Measurements from ENCODE around the gene MBD5. TPM values are rescaled to one million over a fixed set of nuclear protein-coding genes. Genes with fewer than 3 reads are reported as not detected.

The MBD5 gene
- total RNA-seq (2014; rRNA removed; shearing (Covaris generic)): 8.6 and 13.8 TPM in 2 replicates
- total RNA-seq (2022): 39.8 and 46.3 TPM in 2 replicates
- percentile 62 among the genes with signal in this experiment for Bru-seq, nascent RNA
- BruChase-seq, experiment 1, labeled RNA remaining after a 6-hour chase: percentile 66 among the genes with signal in this experiment
- percentile 73 among the genes with signal in this experiment for BruChase-seq, experiment 2, labeled RNA remaining after a 2-hour chase
- long read RNA-seq, full-length matches to known transcripts: 7 of 17 reads
- long read RNA-seq, partial matches to known transcripts: 2 of 17 reads
- long read RNA-seq, other reads (novel, unspliced or antisense): 8 of 17 reads

DNA sequence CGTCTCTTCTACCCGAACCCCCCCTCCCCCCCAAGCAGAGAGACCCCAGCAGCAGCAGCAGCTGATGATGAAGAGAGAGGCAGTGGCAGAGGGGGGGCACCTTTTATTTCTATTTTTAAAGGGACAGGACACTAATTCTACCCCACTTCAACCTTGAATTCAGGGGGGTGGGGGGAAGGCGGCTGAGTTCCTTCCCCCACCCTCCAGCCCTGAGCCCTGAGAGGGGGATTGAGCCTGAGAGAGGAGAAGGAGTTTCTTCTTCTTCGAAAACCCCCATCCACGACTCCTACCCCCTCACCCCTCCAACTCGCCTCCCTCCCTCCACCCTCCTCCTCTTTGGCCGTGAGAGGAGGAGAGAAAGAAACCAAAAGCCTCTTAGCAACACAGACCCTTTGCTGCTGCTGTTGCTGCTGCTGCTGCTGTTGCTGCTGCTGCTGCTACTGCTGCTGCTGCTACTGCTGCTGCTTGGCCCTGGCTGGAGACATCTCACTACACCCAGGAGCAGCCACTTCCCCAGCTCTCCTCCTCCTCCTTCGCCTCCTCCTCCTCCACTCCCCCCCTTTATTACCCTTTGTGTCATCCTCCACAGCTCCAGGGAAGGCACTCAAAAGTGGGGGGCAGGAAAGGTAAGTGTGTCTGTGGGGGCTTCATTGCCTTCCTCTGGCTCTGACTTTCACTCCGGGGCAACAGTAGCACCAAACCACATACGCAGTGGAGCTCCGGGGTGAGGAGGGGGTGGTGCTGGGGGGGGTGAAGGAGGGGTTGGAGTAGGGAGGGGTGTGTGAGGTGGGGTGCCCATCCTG lies at the start of gene MBD5:
Gene MBD5 (plus strand): TSS at position 33 of the 803 bp plus-strand sequence.
- Histone ChIP-seq H3K4me2 (ENCODE audit: low read length) (peak within 1 kb of the TSS; percentile 89), H3K4me3 (ENCODE audit: low read depth, low read length, poor library complexity, severe bottlenecking) (peak within 1 kb of the TSS; percentile 91), H4K20me1 (ENCODE audit: insufficient read depth, low read length) (peaks cover 32% of the 10 kb centered on the region), H3K36me3 (ENCODE audit: insufficient read depth, low read length) (peaks cover 4% of the 10 kb centered on the region; the same call in 1 of the 2 replicates), H3K79me2 (ENCODE audit: insufficient read depth, low read depth, low read length) (peaks cover 88% of the 10 kb centered on the region), H3K9me3 (ENCODE audit: low read length) (no peaks in the 10 kb centered on the region), H3K4me1 (ENCODE audit: insufficient read depth, low read length, poor library complexity, severe bottlenecking) (peaks cover 35% of the 10 kb centered on the region), H3K27ac (ENCODE audit: low read depth, low read length, poor library complexity, severe bottlenecking) (peak within 1 kb of the TSS; percentile 84), H3K9me2 (ENCODE audit: insufficient read depth, low read length) (no peaks in the 10 kb centered on the region), H2AFZ (ENCODE audit: low read length) (peak within 1 kb of the TSS; percentile 77)
- no TSS peak for BruUV-seq (replicated peaks)
- intact Hi-C loops (cut with micrococcal nuclease; ENCODE audit: unreplicated experiment): loop anchor here (2.0 to 5.0 kb wide), 2 partner anchors 856 to 1566 kb away; partner anchors contain the start of genes KIF5C and MMADHC
- TF ChIP-seq EZH2phosphoT487 (IDR thresholded peaks at IDR 0.05; ENCODE audit: borderline replicate concordance, low read depth, low read length) (no peak), CTCF (conservative IDR thresholded peaks at IDR 0.05; ENCODE audit: low read length) (no peak)
- peak; percentile 71 for DNase-seq (ENCODE audit: low spot score)
- POLR2A ChIA-PET: interaction anchor here (0.6 to 1.9 kb wide), 16 partner anchors 8 to 1001 kb away, joined by 3 to 13 read pairs (median 5); no protein-coding TSS in a partner anchor
- CTCF ChIA-PET (ENCODE audit: unreplicated experiment): interaction anchor here (0.6 kb wide), 4 partner anchors 10 to 1574 kb away, joined by 4 to 13 read pairs (median 7); no protein-coding TSS in a partner anchor

- no TSS peak for BruUV-seq (replicated peaks)
- Histone ChIP-seq H4K20me1 (ENCODE audit: insufficient read depth, low read length) (no peaks in the 10 kb centered on the region; the same call in 1 of the 2 replicates), H3K27ac (ENCODE audit: low read depth, low read length, poor library complexity, severe bottlenecking) (no peak overlapping the region), H3K4me3 (ENCODE audit: low read depth, low read length, poor library complexity, severe bottlenecking) (no peak overlapping the region), H3K9me3 (ENCODE audit: low read length) (peaks cover 9% of the 10 kb centered on the region; the same call in 1 of the 2 replicates), H3K79me2 (ENCODE audit: insufficient read depth, low read depth, low read length) (no peaks in the 10 kb centered on the region), H3K9me2 (ENCODE audit: insufficient read depth, low read length) (no peaks in the 10 kb centered on the region), H3K36me3 (ENCODE audit: insufficient read depth, low read length) (peaks cover 7% of the 10 kb centered on the region; the same call in 1 of the 2 replicates), H3K4me2 (ENCODE audit: low read length) (no peak overlapping the region), H3K4me1 (ENCODE audit: insufficient read depth, low read length, poor library complexity, severe bottlenecking) (no peaks in the 10 kb centered on the region), H2AFZ (ENCODE audit: low read length) (no peak overlapping the region)
- intact Hi-C loops (cut with micrococcal nuclease; ENCODE audit: unreplicated experiment): no loop called here
- ChIA-PET CTCF (ENCODE audit: unreplicated experiment) (no interaction called here), POLR2A (no interaction called here)
- TF ChIP-seq CTCF (conservative IDR thresholded peaks at IDR 0.05; ENCODE audit: low read length): no peak
- TF ChIP-seq EZH2phosphoT487 (IDR thresholded peaks at IDR 0.05; ENCODE audit: borderline replicate concordance, low read depth, low read length): no peak
- DNase-seq (ENCODE audit: low spot score): no peak
Observed at GRCh38 chr2:147976102-147976501, 44.8 kb upstream of the MBD5 start.
